H9 (cell line): ENCODE measurements around the gene TPSAB1. TPM values are rescaled to one million over a fixed set of nuclear protein-coding genes. Genes with fewer than 3 reads are reported as not detected.

Source experiments
- DNase-seq: peaks from one replicate; pipeline ENCODE4 v3.0.0-alpha.2; 2017
- H2AFZ ChIP-seq: one replicate; pipeline ENCODE4 v1.6.1; 2013; ENCODE audit warnings: mild to moderate bottlenecking, low read length, control low read depth, moderate library complexity
- H2AK5ac ChIP-seq: 2 replicates; pipeline ENCODE4 v1.6.1; 2013; ENCODE audit warnings: low read length, control low read depth, mixed read lengths; ENCODE audit not compliant: insufficient read length
- H2BK120ac ChIP-seq: one replicate; pipeline ENCODE4 v1.6.1; 2013; ENCODE audit warnings: low read depth, mild to moderate bottlenecking, low read length, control low read depth, inconsistent platforms; ENCODE audit not compliant: poor library complexity, severe bottlenecking
- H2BK12ac ChIP-seq: 2 replicates; pipeline ENCODE4 v1.6.1; 2013; ENCODE audit warnings: low read length, control low read depth, mixed read lengths, low read depth; ENCODE audit not compliant: insufficient read length
- H2BK15ac ChIP-seq: 2 replicates; pipeline ENCODE4 v1.6.1; 2013; ENCODE audit warnings: low read depth, low read length, control low read depth
- H2BK20ac ChIP-seq: one replicate; pipeline ENCODE4 v1.6.1; 2013; ENCODE audit warnings: low read depth, mild to moderate bottlenecking, low read length, control low read depth, inconsistent platforms; ENCODE audit not compliant: poor library complexity, severe bottlenecking
- H2BK5ac ChIP-seq: 2 replicates; pipeline ENCODE4 v1.6.1; 2013; ENCODE audit warnings: low read length, control low read depth, mixed read lengths; ENCODE audit not compliant: insufficient read length
- H3K14ac ChIP-seq: 2 replicates; pipeline ENCODE4 v1.6.1; 2013; ENCODE audit warnings: low read length, control low read depth; ENCODE audit not compliant: insufficient read depth
- H3K18ac ChIP-seq: 2 replicates; pipeline ENCODE4 v1.6.1; 2013; ENCODE audit warnings: low read depth, mild to moderate bottlenecking, mixed read lengths, low read length, control low read depth; ENCODE audit not compliant: insufficient read length
- H3K23ac ChIP-seq: 2 replicates; pipeline ENCODE4 v1.6.1; 2013; ENCODE audit warnings: low read length, control low read depth, mixed read lengths, low read depth; ENCODE audit not compliant: insufficient read length
- H3K23me2 ChIP-seq: 2 replicates; pipeline ENCODE4 v1.6.1; 2013; ENCODE audit warnings: low read depth, mild to moderate bottlenecking, mixed read lengths, low read length, control low read depth; ENCODE audit not compliant: insufficient read length, poor library complexity, severe bottlenecking
- H3K27ac ChIP-seq: 2 replicates; pipeline ENCODE4 v1.5.1; 2013; ENCODE audit warnings: low read length, control low read depth, mixed read lengths, low read depth; ENCODE audit not compliant: insufficient read length
- H3K27me3 ChIP-seq: 2 replicates; pipeline ENCODE4 v1.6.1; 2013; ENCODE audit warnings: low read length, control low read depth, inconsistent platforms; ENCODE audit not compliant: insufficient read depth
- H3K4ac ChIP-seq: 2 replicates; pipeline ENCODE4 v1.6.1; 2013; ENCODE audit warnings: low read depth, mild to moderate bottlenecking, control low read depth, inconsistent platforms, low read length, moderate library complexity
- H3K4me1 ChIP-seq: 2 replicates; pipeline ENCODE4 v1.6.1; 2013; ENCODE audit warnings: low read length, control low read depth, inconsistent platforms; ENCODE audit not compliant: insufficient read depth
- H3K4me2 ChIP-seq: 2 replicates; pipeline ENCODE4 v1.6.1; 2013; ENCODE audit warnings: low read length, control low read depth, mixed read lengths; ENCODE audit not compliant: insufficient read length, insufficient read depth
- H3K56ac ChIP-seq: 2 replicates; pipeline ENCODE4 v1.6.1; 2013; ENCODE audit warnings: low read depth, mild to moderate bottlenecking, mixed read lengths, low read length, control low read depth; ENCODE audit not compliant: insufficient read length
- H3K79me1 ChIP-seq: 2 replicates; pipeline ENCODE4 v1.6.1; 2013; ENCODE audit warnings: low read depth, mild to moderate bottlenecking, moderate library complexity, low read length, control low read depth, inconsistent platforms; ENCODE audit not compliant: insufficient read depth, poor library complexity, severe bottlenecking
- H3K79me2 ChIP-seq: 2 replicates; pipeline ENCODE4 v1.6.1; 2013; ENCODE audit warnings: low read length, control low read depth, inconsistent platforms; ENCODE audit not compliant: insufficient read depth
- H3K9ac ChIP-seq: 2 replicates; pipeline ENCODE4 v1.6.1; 2013; ENCODE audit warnings: low read length, control low read depth, mixed read lengths; ENCODE audit not compliant: insufficient read length; ENCODE audit errors: extremely low read depth
- H3K9me3 ChIP-seq: one replicate; pipeline ENCODE4 v1.6.1; 2013; ENCODE audit warnings: low read depth, low read length, inconsistent platforms; ENCODE audit not compliant: control insufficient read depth
- H3T11ph ChIP-seq: one replicate; pipeline ENCODE4 v1.6.1; 2013; ENCODE audit warnings: mild to moderate bottlenecking, low read length, control low read depth, inconsistent platforms
- H4K20me1 ChIP-seq: one replicate; pipeline ENCODE4 v1.6.1; 2013; ENCODE audit not compliant: control insufficient read depth, insufficient read length, insufficient read depth
- H4K5ac ChIP-seq: 2 replicates; pipeline ENCODE4 v1.6.1; 2013; ENCODE audit warnings: low read depth, mild to moderate bottlenecking, mixed read lengths, low read length, control low read depth; ENCODE audit not compliant: insufficient read length
- H4K8ac ChIP-seq: replicated peaks from 2 replicates; pipeline ENCODE4 v1.6.1; 2013; ENCODE audit warnings: low read length, control low read depth, mixed read lengths, low read depth; ENCODE audit not compliant: insufficient read length
- H4K91ac ChIP-seq: 2 replicates; pipeline ENCODE4 v1.6.1; 2013; ENCODE audit warnings: low read depth, mild to moderate bottlenecking, moderate library complexity, mixed read lengths, low read length, control low read depth; ENCODE audit not compliant: insufficient read length
- H3K27ac Mint-ChIP-seq, 3 experiments: 2 replicates in 2 of 3; 3 replicates in 1 of 3; pipeline ENCODE4 v1.8.0; 2020 to 2021; ENCODE audit warnings: mixed read lengths in 3 of 3, mild to moderate bottlenecking in 1 of 3, moderate library complexity in 1 of 3
- H3K27me3 Mint-ChIP-seq: 2 replicates; pipeline ENCODE4 v1.8.0; 2021; ENCODE audit warnings: low read depth, mild to moderate bottlenecking, moderate library complexity, mixed read lengths
- H3K36me3 Mint-ChIP-seq, 3 experiments: 2 replicates in 2 of 3; 3 replicates in 1 of 3; pipeline ENCODE4 v1.8.0; 2020 to 2021; ENCODE audit warnings: low read depth in 3 of 3, mixed read lengths in 3 of 3; ENCODE audit not compliant: insufficient read depth in 1 of 3
- H3K4me1 Mint-ChIP-seq, 2 experiments: 2 replicates each; pipeline ENCODE4 v1.8.0; 2020; ENCODE audit warnings: mixed read lengths in 2 of 2
- H3K4me3 Mint-ChIP-seq, 2 experiments: 2 replicates in 1 of 2; 3 replicates in 1 of 2; pipeline ENCODE4 v1.8.0; 2020 to 2021; ENCODE audit warnings: mild to moderate bottlenecking in 2 of 2, mixed read lengths in 2 of 2, moderate library complexity in 1 of 2
- H3K9me3 Mint-ChIP-seq, 2 experiments: 2 replicates in 1 of 2; 3 replicates in 1 of 2; pipeline ENCODE4 v1.8.0; 2020; ENCODE audit warnings: mild to moderate bottlenecking in 2 of 2, mixed read lengths in 2 of 2, moderate library complexity in 1 of 2
- WGBS: extraction: QIAGEN DNeasy Blood & Tissue Kit; methylation state at CpG from one replicate; pipeline ENCODE4 v1.1.7; 2013; ENCODE audit warnings: missing lambda C conversion rate, low lambda C conversion rate, mixed read lengths; ENCODE audit not compliant: insufficient read length; ENCODE audit errors: extremely low coverage; 5-methylcytosine and 5-hydroxymethylcytosine counted together
- total RNA-seq: library from RNA; stranded (reverse); gene quantifications from 2 replicates; pipeline ENCODE4 v1.2.1, GENCODE V29; 2021
- TF ChIP-seq, protein P1 (sequence below): fragments of 200-600 bp; sonication (generic); conservative IDR thresholded peaks from 3 replicates; pipeline ENCODE4 v1.8.0; 2021; ENCODE audit warnings: antibody characterized with exemption, mild to moderate bottlenecking

Gene TPSAB1
- total RNA-seq, 1 experiment from 2014 or later: not detected

DNA sequence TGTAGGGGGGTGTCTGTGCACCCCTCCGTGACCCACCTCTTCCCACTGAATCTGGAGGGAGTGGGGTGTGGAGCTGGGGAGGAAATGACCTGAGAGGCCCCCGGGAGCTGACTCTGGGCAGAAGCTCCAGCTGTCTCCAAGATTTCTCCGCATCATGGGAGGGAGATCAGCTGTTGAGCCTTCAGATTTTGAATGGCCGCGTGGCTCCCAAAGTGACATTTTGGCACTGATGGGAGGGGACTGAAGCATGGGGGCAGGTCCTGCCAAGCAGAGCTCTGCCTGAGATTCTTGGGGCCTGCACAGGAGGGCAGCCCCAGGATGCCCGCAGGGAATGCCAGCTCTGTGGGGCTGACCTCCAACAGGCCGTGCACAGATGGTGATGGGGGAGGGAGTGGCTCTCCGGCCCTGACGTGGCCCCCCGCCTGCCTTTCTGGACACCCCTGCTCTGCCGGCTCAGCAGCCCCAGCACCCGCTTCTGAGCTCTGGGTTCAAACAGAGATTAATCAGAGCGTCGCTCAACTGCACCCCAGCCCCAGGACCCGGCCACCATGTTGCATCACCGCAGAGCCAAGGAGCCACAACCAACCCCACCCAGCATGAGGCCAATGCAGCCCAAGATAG, 43.6 kb downstream of the TPSAB1 start:
- no peak overlapping the region for H2BK15ac ChIP-seq
- Mint-ChIP-seq H3K27me3 (peaks cover 55% of the 10 kb centered on the region), H3K4me1 (peaks cover 11 to 25% of the 10 kb centered on the region in 2 experiments), H3K9me3 (no peaks in the 10 kb centered on the region), H3K4me3 (no peak overlapping the region), H3K36me3 (no peaks in the 10 kb centered on the region), H3K27ac (no peak overlapping the region)
- no peak overlapping the region for H3K23ac ChIP-seq
- DNase-seq: no peak
- no peak overlapping the region for H3K18ac ChIP-seq
- H3K79me1 ChIP-seq: no peaks in the 10 kb centered on the region
- no peak overlapping the region for H2BK12ac ChIP-seq
- H2BK5ac ChIP-seq: no peak overlapping the region
- no peak overlapping the region for H3T11ph ChIP-seq
- H3K56ac ChIP-seq: no peak overlapping the region
- H4K20me1 ChIP-seq: no peaks in the 10 kb centered on the region
- H3K14ac ChIP-seq: no peak overlapping the region
- H3K23me2 ChIP-seq: no peaks in the 10 kb centered on the region
- no peak overlapping the region for H4K5ac ChIP-seq
- no peaks in the 10 kb centered on the region for H3K79me2 ChIP-seq
- no peak overlapping the region for H2AK5ac ChIP-seq
- H4K8ac ChIP-seq: no peak overlapping the region
- no peak overlapping the region for H3K9ac ChIP-seq
- H3K27ac ChIP-seq: no peak overlapping the region
- no peak overlapping the region for H2AFZ ChIP-seq
- no peaks in the 10 kb centered on the region for H3K27me3 ChIP-seq
- no peak overlapping the region for H2BK20ac ChIP-seq
- H2BK120ac ChIP-seq: no peak overlapping the region
- H3K4ac ChIP-seq: no peak overlapping the region
- WGBS: no CpG with 5 or more reads among the region's 16 CpGs
- no peak overlapping the region for H4K91ac ChIP-seq
- H3K9me3 ChIP-seq: no peaks in the 10 kb centered on the region
- TF ChIP-seq, protein P1, sequence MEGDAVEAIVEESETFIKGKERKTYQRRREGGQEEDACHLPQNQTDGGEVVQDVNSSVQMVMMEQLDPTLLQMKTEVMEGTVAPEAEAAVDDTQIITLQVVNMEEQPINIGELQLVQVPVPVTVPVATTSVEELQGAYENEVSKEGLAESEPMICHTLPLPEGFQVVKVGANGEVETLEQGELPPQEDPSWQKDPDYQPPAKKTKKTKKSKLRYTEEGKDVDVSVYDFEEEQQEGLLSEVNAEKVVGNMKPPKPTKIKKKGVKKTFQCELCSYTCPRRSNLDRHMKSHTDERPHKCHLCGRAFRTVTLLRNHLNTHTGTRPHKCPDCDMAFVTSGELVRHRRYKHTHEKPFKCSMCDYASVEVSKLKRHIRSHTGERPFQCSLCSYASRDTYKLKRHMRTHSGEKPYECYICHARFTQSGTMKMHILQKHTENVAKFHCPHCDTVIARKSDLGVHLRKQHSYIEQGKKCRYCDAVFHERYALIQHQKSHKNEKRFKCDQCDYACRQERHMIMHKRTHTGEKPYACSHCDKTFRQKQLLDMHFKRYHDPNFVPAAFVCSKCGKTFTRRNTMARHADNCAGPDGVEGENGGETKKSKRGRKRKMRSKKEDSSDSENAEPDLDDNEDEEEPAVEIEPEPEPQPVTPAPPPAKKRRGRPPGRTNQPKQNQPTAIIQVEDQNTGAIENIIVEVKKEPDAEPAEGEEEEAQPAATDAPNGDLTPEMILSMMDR: no peak
- H3K4me2 ChIP-seq: no peak overlapping the region
- no peaks in the 10 kb centered on the region; the same call in 1 of the 2 replicates for H3K4me1 ChIP-seq
